ENCODE results near the gene ITPR1.

Gene ITPR1

DNA sequence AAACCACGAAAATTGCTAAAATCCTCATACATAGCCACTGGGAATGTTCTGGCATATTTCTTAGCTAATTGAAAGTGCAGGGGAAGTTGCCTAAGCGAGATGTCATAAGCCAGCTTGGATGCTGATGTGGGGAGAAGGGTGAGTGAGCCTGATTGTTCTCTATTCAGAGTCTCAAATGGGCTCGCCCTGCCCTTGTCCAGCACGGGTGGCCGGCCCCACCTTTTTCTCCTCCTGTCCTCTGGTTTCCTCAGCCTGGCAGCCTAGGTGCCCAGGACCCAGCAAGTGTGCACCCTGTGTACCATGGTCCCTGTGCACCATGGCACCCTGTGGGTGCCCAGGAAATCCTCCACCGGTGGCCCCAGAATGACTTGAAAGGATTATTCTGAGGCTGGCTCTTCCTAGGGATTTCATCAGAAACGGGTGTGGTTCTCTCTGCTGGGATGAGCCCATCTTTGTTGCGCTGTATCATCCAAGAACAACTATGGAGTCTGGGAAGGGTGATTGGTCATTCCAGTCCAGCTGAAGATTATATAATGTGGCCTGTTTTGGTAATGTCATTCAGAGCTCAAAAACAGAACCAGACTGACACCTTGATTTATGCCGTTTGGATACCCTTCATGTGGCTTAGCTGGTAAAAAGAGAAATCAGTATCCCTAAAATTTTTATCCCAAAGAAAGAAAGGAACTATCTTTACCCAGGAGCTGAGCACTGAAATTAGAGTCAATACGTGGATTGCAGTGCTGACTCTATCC is 335.3 kb downstream of the ITPR1 start:
- ATAC-seq, result peak; percentile 10; the same call in 2 of the 3 replicates
- no peak for TF ChIP-seq CSRNP3 (CRISPR knock-in tag; IDR thresholded peaks at IDR 0.05)
- no peak for TF ChIP-seq ESRRG (CRISPR knock-in tag; IDR thresholded peaks at IDR 0.05)
- TF ChIP-seq, protein P1, sequence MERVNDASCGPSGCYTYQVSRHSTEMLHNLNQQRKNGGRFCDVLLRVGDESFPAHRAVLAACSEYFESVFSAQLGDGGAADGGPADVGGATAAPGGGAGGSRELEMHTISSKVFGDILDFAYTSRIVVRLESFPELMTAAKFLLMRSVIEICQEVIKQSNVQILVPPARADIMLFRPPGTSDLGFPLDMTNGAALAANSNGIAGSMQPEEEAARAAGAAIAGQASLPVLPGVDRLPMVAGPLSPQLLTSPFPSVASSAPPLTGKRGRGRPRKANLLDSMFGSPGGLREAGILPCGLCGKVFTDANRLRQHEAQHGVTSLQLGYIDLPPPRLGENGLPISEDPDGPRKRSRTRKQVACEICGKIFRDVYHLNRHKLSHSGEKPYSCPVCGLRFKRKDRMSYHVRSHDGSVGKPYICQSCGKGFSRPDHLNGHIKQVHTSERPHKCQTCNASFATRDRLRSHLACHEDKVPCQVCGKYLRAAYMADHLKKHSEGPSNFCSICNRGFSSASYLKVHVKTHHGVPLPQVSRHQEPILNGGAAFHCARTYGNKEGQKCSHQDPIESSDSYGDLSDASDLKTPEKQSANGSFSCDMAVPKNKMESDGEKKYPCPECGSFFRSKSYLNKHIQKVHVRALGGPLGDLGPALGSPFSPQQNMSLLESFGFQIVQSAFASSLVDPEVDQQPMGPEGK (CRISPR knock-in tag; IDR thresholded peaks at IDR 0.05; ENCODE audit: borderline replicate concordance), result peak; percentile 17; the same call in 1 of the 2 replicates
- TF ChIP-seq, protein P2, sequence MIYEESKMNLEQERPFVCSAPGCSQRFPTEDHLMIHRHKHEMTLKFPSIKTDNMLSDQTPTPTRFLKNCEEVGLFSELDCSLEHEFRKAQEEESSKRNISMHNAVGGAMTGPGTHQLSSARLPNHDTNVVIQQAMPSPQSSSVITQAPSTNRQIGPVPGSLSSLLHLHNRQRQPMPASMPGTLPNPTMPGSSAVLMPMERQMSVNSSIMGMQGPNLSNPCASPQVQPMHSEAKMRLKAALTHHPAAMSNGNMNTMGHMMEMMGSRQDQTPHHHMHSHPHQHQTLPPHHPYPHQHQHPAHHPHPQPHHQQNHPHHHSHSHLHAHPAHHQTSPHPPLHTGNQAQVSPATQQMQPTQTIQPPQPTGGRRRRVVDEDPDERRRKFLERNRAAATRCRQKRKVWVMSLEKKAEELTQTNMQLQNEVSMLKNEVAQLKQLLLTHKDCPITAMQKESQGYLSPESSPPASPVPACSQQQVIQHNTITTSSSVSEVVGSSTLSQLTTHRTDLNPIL (CRISPR knock-in tag; IDR thresholded peaks at IDR 0.05; ENCODE audit: low read depth), result no peak

DNA sequence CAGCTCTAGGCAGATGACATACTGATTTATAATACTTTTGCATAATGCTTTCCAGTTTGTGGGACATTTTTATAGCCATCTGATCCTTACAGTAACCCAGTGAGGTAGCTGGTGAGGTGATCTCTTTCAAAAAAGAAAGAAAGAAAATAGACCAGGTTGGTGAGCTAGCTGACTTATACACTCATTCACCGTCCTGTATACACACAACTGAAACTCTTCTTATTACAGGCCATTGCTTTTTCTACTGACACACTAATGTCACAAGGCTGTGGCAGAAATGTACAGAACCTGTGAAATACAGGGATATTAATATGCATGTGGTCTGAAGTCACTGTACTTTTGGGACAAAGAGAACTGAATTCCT is 335.9 kb downstream of the ITPR1 start:
- ATAC-seq, result no peak
- TF ChIP-seq ZFP3 (CRISPR knock-in tag; IDR thresholded peaks at IDR 0.05) (no peak), ZNF565 (CRISPR knock-in tag; conservative IDR thresholded peaks at IDR 0.05; ENCODE audit: low read depth) (no peak), CSDC2 (CRISPR knock-in tag; IDR thresholded peaks at IDR 0.05) (no peak), ZC3H10 (CRISPR knock-in tag; IDR thresholded peaks at IDR 0.05) (no peak), ZFP30 (CRISPR knock-in tag; IDR thresholded peaks at IDR 0.05) (no peak), ZNF8 (CRISPR knock-in tag; IDR thresholded peaks at IDR 0.05) (no peak), ARNTL (CRISPR knock-in tag; IDR thresholded peaks at IDR 0.05; ENCODE audit: borderline replicate concordance, low read depth) (no peak), BACH2 (CRISPR knock-in tag; IDR thresholded peaks at IDR 0.05; ENCODE audit: borderline replicate concordance) (no peak), TOX (CRISPR knock-in tag; IDR thresholded peaks at IDR 0.05; ENCODE audit: borderline replicate concordance) (no peak), ISL1 (CRISPR knock-in tag; IDR thresholded peaks at IDR 0.05) (no peak)
- TF ChIP-seq, protein P2 (CRISPR knock-in tag; IDR thresholded peaks at IDR 0.05; ENCODE audit: low read depth), result no peak
- TF ChIP-seq, protein P1 (CRISPR knock-in tag; IDR thresholded peaks at IDR 0.05; ENCODE audit: borderline replicate concordance), result no peak

GRCh38 chr3:4830586-4830914 is 337.4 kb downstream of the ITPR1 start:
- TF ChIP-seq TSHZ2 (CRISPR knock-in tag; IDR thresholded peaks at IDR 0.05) (no peak), PPARA (CRISPR knock-in tag; IDR thresholded peaks at IDR 0.05; ENCODE audit: borderline replicate concordance) (no peak), RARB (CRISPR knock-in tag; IDR thresholded peaks at IDR 0.05) (no peak)
- TF ChIP-seq, protein P2 (CRISPR knock-in tag; IDR thresholded peaks at IDR 0.05; ENCODE audit: low read depth), result no peak
- ATAC-seq, result no peak

All from SK-N-SH treated with all-trans-retinoic acid at 6 μM for 48 hours (cell line).